Epithelial cell of proximal tubule (primary cell): ENCODE data around the gene UNC13C. TPM values are rescaled to one million over a fixed set of nuclear protein-coding genes. Genes with fewer than 3 reads are reported as not detected.

Experiments used
- DNase-seq: peaks from one replicate; pipeline ENCODE4 v3.0.0-alpha.2; 2011; ENCODE audit warnings: low read depth
- H3K4me3 ChIP-seq: 2 replicates; pipeline ENCODE4 v1.5.1; 2011; ENCODE audit warnings: low read depth, mild to moderate bottlenecking, low read length
- CTCF ChIP-seq: conservative IDR thresholded peaks from 2 replicates; pipeline ENCODE4 v1.5.1; 2012; ENCODE audit warnings: low read depth, mild to moderate bottlenecking, low read length
- total RNA-seq: library from RNA; depleted of rRNA; stranded (reverse); fragments of >200 nt; gene quantifications from 2 replicates; pipeline ENCODE4 v1.2.3, GENCODE V29; 2015

UNC13C gene
- total RNA-seq, 1 donor from 2014 or later: 0.06 TPM

GRCh38 chr15:54033356-54033860, 55.2 kb downstream of the UNC13C start:
- DNase-seq: no peak
- no peak for TF ChIP-seq CTCF
- H3K4me3 ChIP-seq: no peak overlapping the region

- no peak for DNase-seq
- no peak overlapping the region for H3K4me3 ChIP-seq
- TF ChIP-seq CTCF: no peak
Measured at GRCh38 chr15:54033869-54034458, 55.7 kb downstream of the UNC13C start.

- DNase-seq: no peak
- H3K4me3 ChIP-seq: no peak overlapping the region
- TF ChIP-seq CTCF: no peak
Measured at GRCh38 chr15:54035616-54036015, 57.4 kb downstream of the UNC13C start.

GRCh38 chr15:54045397-54045796, 67.2 kb downstream of the UNC13C start:
- no peak for TF ChIP-seq CTCF
- DNase-seq: no peak
- no peak overlapping the region for H3K4me3 ChIP-seq

- TF ChIP-seq CTCF: no peak
- H3K4me3 ChIP-seq: no peak overlapping the region
- no peak for DNase-seq
Measured at GRCh38 chr15:54046093-54046492, 67.9 kb downstream of the UNC13C start.

GRCh38 chr15:54064365-54064764, 86.1 kb downstream of the UNC13C start:
- H3K4me3 ChIP-seq: no peak overlapping the region
- DNase-seq: no peak
- TF ChIP-seq CTCF: no peak

- TF ChIP-seq CTCF: no peak
- no peak overlapping the region for H3K4me3 ChIP-seq
- no peak for DNase-seq
Measured at GRCh38 chr15:54066403-54066802, 88.2 kb downstream of the UNC13C start.
